H9 (cell line): Measurements from ENCODE around the gene HECA. TPM values are rescaled to one million over a fixed set of nuclear protein-coding genes. Genes with fewer than 3 reads are reported as not detected.

ENCODE experiments used
- DNase-seq: peaks from one replicate; pipeline ENCODE4 v3.0.0-alpha.2; 2017
- H2AFZ ChIP-seq: one replicate; pipeline ENCODE4 v1.6.1; 2013; ENCODE audit warnings: mild to moderate bottlenecking, low read length, control low read depth, moderate library complexity
- H2AK5ac ChIP-seq: 2 replicates; pipeline ENCODE4 v1.6.1; 2013; ENCODE audit warnings: low read length, control low read depth, mixed read lengths; ENCODE audit not compliant: insufficient read length
- H2BK120ac ChIP-seq: one replicate; pipeline ENCODE4 v1.6.1; 2013; ENCODE audit warnings: low read depth, mild to moderate bottlenecking, low read length, control low read depth, inconsistent platforms; ENCODE audit not compliant: poor library complexity, severe bottlenecking
- H2BK12ac ChIP-seq: 2 replicates; pipeline ENCODE4 v1.6.1; 2013; ENCODE audit warnings: low read length, control low read depth, mixed read lengths, low read depth; ENCODE audit not compliant: insufficient read length
- H2BK15ac ChIP-seq: 2 replicates; pipeline ENCODE4 v1.6.1; 2013; ENCODE audit warnings: low read depth, low read length, control low read depth
- H2BK20ac ChIP-seq: one replicate; pipeline ENCODE4 v1.6.1; 2013; ENCODE audit warnings: low read depth, mild to moderate bottlenecking, low read length, control low read depth, inconsistent platforms; ENCODE audit not compliant: poor library complexity, severe bottlenecking
- H2BK5ac ChIP-seq: 2 replicates; pipeline ENCODE4 v1.6.1; 2013; ENCODE audit warnings: low read length, control low read depth, mixed read lengths; ENCODE audit not compliant: insufficient read length
- H3K14ac ChIP-seq: 2 replicates; pipeline ENCODE4 v1.6.1; 2013; ENCODE audit warnings: low read length, control low read depth; ENCODE audit not compliant: insufficient read depth
- H3K18ac ChIP-seq: 2 replicates; pipeline ENCODE4 v1.6.1; 2013; ENCODE audit warnings: low read depth, mild to moderate bottlenecking, mixed read lengths, low read length, control low read depth; ENCODE audit not compliant: insufficient read length
- H3K23ac ChIP-seq: 2 replicates; pipeline ENCODE4 v1.6.1; 2013; ENCODE audit warnings: low read length, control low read depth, mixed read lengths, low read depth; ENCODE audit not compliant: insufficient read length
- H3K23me2 ChIP-seq: 2 replicates; pipeline ENCODE4 v1.6.1; 2013; ENCODE audit warnings: low read depth, mild to moderate bottlenecking, mixed read lengths, low read length, control low read depth; ENCODE audit not compliant: insufficient read length, poor library complexity, severe bottlenecking
- H3K27ac ChIP-seq: 2 replicates; pipeline ENCODE4 v1.5.1; 2013; ENCODE audit warnings: low read length, control low read depth, mixed read lengths, low read depth; ENCODE audit not compliant: insufficient read length
- H3K27me3 ChIP-seq: 2 replicates; pipeline ENCODE4 v1.6.1; 2013; ENCODE audit warnings: low read length, control low read depth, inconsistent platforms; ENCODE audit not compliant: insufficient read depth
- H3K4ac ChIP-seq: 2 replicates; pipeline ENCODE4 v1.6.1; 2013; ENCODE audit warnings: low read depth, mild to moderate bottlenecking, control low read depth, inconsistent platforms, low read length, moderate library complexity
- H3K4me1 ChIP-seq: 2 replicates; pipeline ENCODE4 v1.6.1; 2013; ENCODE audit warnings: low read length, control low read depth, inconsistent platforms; ENCODE audit not compliant: insufficient read depth
- H3K4me2 ChIP-seq: 2 replicates; pipeline ENCODE4 v1.6.1; 2013; ENCODE audit warnings: low read length, control low read depth, mixed read lengths; ENCODE audit not compliant: insufficient read length, insufficient read depth
- H3K56ac ChIP-seq: 2 replicates; pipeline ENCODE4 v1.6.1; 2013; ENCODE audit warnings: low read depth, mild to moderate bottlenecking, mixed read lengths, low read length, control low read depth; ENCODE audit not compliant: insufficient read length
- H3K79me1 ChIP-seq: 2 replicates; pipeline ENCODE4 v1.6.1; 2013; ENCODE audit warnings: low read depth, mild to moderate bottlenecking, moderate library complexity, low read length, control low read depth, inconsistent platforms; ENCODE audit not compliant: insufficient read depth, poor library complexity, severe bottlenecking
- H3K79me2 ChIP-seq: 2 replicates; pipeline ENCODE4 v1.6.1; 2013; ENCODE audit warnings: low read length, control low read depth, inconsistent platforms; ENCODE audit not compliant: insufficient read depth
- H3K9ac ChIP-seq: 2 replicates; pipeline ENCODE4 v1.6.1; 2013; ENCODE audit warnings: low read length, control low read depth, mixed read lengths; ENCODE audit not compliant: insufficient read length; ENCODE audit errors: extremely low read depth
- H3K9me3 ChIP-seq: one replicate; pipeline ENCODE4 v1.6.1; 2013; ENCODE audit warnings: low read depth, low read length, inconsistent platforms; ENCODE audit not compliant: control insufficient read depth
- H3T11ph ChIP-seq: one replicate; pipeline ENCODE4 v1.6.1; 2013; ENCODE audit warnings: mild to moderate bottlenecking, low read length, control low read depth, inconsistent platforms
- H4K20me1 ChIP-seq: one replicate; pipeline ENCODE4 v1.6.1; 2013; ENCODE audit not compliant: control insufficient read depth, insufficient read length, insufficient read depth
- H4K5ac ChIP-seq: 2 replicates; pipeline ENCODE4 v1.6.1; 2013; ENCODE audit warnings: low read depth, mild to moderate bottlenecking, mixed read lengths, low read length, control low read depth; ENCODE audit not compliant: insufficient read length
- H4K8ac ChIP-seq: replicated peaks from 2 replicates; pipeline ENCODE4 v1.6.1; 2013; ENCODE audit warnings: low read length, control low read depth, mixed read lengths, low read depth; ENCODE audit not compliant: insufficient read length
- H4K91ac ChIP-seq: 2 replicates; pipeline ENCODE4 v1.6.1; 2013; ENCODE audit warnings: low read depth, mild to moderate bottlenecking, moderate library complexity, mixed read lengths, low read length, control low read depth; ENCODE audit not compliant: insufficient read length
- H3K27ac Mint-ChIP-seq, 3 experiments: 2 replicates in 2 of 3; 3 replicates in 1 of 3; pipeline ENCODE4 v1.8.0; 2020 to 2021; ENCODE audit warnings: mixed read lengths in 3 of 3, mild to moderate bottlenecking in 1 of 3, moderate library complexity in 1 of 3
- H3K27me3 Mint-ChIP-seq: 2 replicates; pipeline ENCODE4 v1.8.0; 2021; ENCODE audit warnings: low read depth, mild to moderate bottlenecking, moderate library complexity, mixed read lengths
- H3K36me3 Mint-ChIP-seq, 3 experiments: 2 replicates in 2 of 3; 3 replicates in 1 of 3; pipeline ENCODE4 v1.8.0; 2020 to 2021; ENCODE audit warnings: low read depth in 3 of 3, mixed read lengths in 3 of 3; ENCODE audit not compliant: insufficient read depth in 1 of 3
- H3K4me1 Mint-ChIP-seq, 2 experiments: 2 replicates each; pipeline ENCODE4 v1.8.0; 2020; ENCODE audit warnings: mixed read lengths in 2 of 2
- H3K4me3 Mint-ChIP-seq, 2 experiments: 2 replicates in 1 of 2; 3 replicates in 1 of 2; pipeline ENCODE4 v1.8.0; 2020 to 2021; ENCODE audit warnings: mild to moderate bottlenecking in 2 of 2, mixed read lengths in 2 of 2, moderate library complexity in 1 of 2
- H3K9me3 Mint-ChIP-seq, 2 experiments: 2 replicates in 1 of 2; 3 replicates in 1 of 2; pipeline ENCODE4 v1.8.0; 2020; ENCODE audit warnings: mild to moderate bottlenecking in 2 of 2, mixed read lengths in 2 of 2, moderate library complexity in 1 of 2
- WGBS: extraction: QIAGEN DNeasy Blood & Tissue Kit; methylation state at CpG from one replicate; pipeline ENCODE4 v1.1.7; 2013; ENCODE audit warnings: missing lambda C conversion rate, low lambda C conversion rate, mixed read lengths; ENCODE audit not compliant: insufficient read length; ENCODE audit errors: extremely low coverage; 5-methylcytosine and 5-hydroxymethylcytosine counted together
- total RNA-seq: library from RNA; stranded (reverse); gene quantifications from 2 replicates; pipeline ENCODE4 v1.2.1, GENCODE V29; 2021
- TF ChIP-seq, protein P1 (sequence below): fragments of 200-600 bp; sonication (generic); conservative IDR thresholded peaks from 3 replicates; pipeline ENCODE4 v1.8.0; 2021; ENCODE audit warnings: antibody characterized with exemption, mild to moderate bottlenecking

Gene HECA
- total RNA-seq, 1 experiment from 2014 or later, result 4.8 TPM

DNA sequence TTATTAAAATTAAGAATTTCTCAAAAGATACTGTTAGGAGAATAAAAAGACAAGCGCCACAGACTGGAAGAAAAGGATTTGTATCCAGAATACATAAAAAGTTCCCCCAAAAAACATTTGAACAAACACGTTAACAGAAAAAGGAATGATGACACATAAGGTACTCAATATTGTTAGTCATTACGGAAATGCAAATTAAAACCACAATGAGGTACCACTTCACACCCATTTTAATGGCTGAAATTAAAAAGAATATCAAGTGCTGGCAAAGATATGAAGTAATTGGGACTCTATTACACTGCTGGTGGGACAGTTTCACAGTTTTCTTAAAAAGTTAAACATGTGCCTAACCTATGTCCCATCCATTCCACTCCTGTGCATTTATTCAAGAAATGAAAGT lies 51.4 kb downstream of the HECA start:
- no peaks in the 10 kb centered on the region for H3K79me1 ChIP-seq
- H3K18ac ChIP-seq, result no peak overlapping the region
- no peaks in the 10 kb centered on the region for H3K4me1 Mint-ChIP-seq
- no peak overlapping the region for H3K4me3 Mint-ChIP-seq
- no peak overlapping the region for H4K91ac ChIP-seq
- no peaks in the 10 kb centered on the region for H3K27me3 Mint-ChIP-seq
- no peaks in the 10 kb centered on the region for H3K79me2 ChIP-seq
- no peak overlapping the region for H2AFZ ChIP-seq
- H3K23ac ChIP-seq, result no peak overlapping the region
- peaks cover 0 to under 1% (median 0%) of the 10 kb centered on the region in 3 experiments; a peak in 1 of 7 replicates for H3K36me3 Mint-ChIP-seq
- no peaks in the 10 kb centered on the region for H3K27me3 ChIP-seq
- no peak overlapping the region for H3K14ac ChIP-seq
- no peak overlapping the region for H3K27ac ChIP-seq
- no peak overlapping the region for H4K5ac ChIP-seq
- H4K20me1 ChIP-seq, result no peaks in the 10 kb centered on the region
- no peak overlapping the region for H2BK12ac ChIP-seq
- H2BK15ac ChIP-seq, result no peak overlapping the region
- H4K8ac ChIP-seq, result no peak overlapping the region
- no peak overlapping the region for H2AK5ac ChIP-seq
- no peak overlapping the region for H3K27ac Mint-ChIP-seq
- H3K4ac ChIP-seq, result no peak overlapping the region
- no peak for DNase-seq
- no peak overlapping the region for H2BK20ac ChIP-seq
- no peaks in the 10 kb centered on the region for H3K4me1 ChIP-seq
- no peaks in the 10 kb centered on the region for H3K9me3 Mint-ChIP-seq
- no peak overlapping the region for H3K9ac ChIP-seq
- TF ChIP-seq, protein P1, sequence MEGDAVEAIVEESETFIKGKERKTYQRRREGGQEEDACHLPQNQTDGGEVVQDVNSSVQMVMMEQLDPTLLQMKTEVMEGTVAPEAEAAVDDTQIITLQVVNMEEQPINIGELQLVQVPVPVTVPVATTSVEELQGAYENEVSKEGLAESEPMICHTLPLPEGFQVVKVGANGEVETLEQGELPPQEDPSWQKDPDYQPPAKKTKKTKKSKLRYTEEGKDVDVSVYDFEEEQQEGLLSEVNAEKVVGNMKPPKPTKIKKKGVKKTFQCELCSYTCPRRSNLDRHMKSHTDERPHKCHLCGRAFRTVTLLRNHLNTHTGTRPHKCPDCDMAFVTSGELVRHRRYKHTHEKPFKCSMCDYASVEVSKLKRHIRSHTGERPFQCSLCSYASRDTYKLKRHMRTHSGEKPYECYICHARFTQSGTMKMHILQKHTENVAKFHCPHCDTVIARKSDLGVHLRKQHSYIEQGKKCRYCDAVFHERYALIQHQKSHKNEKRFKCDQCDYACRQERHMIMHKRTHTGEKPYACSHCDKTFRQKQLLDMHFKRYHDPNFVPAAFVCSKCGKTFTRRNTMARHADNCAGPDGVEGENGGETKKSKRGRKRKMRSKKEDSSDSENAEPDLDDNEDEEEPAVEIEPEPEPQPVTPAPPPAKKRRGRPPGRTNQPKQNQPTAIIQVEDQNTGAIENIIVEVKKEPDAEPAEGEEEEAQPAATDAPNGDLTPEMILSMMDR, result no peak
- H3T11ph ChIP-seq, result no peak overlapping the region
- no peak overlapping the region for H3K56ac ChIP-seq
- H3K23me2 ChIP-seq, result no peaks in the 10 kb centered on the region
- no peak overlapping the region for H3K4me2 ChIP-seq
- no CpG with 5 or more reads among the region's 3 CpGs for WGBS
- no peaks in the 10 kb centered on the region for H3K9me3 ChIP-seq
- no peak overlapping the region for H2BK120ac ChIP-seq
- no peak overlapping the region for H2BK5ac ChIP-seq
